Stimulated activated CD4-positive, alpha-beta T cell treated with anti-CD3 and anti-CD28 coated beads, Interleukin-12 subunit alpha, Interleukin-12 subunit beta, amount 100 ng/mL, for 4 hours (primary cell): ENCODE results near the gene TRIM72.
"Not testable (repeated sequence)": the region's sequence is repeated elsewhere in the genome, so short reads cannot be mapped to it uniquely, and the experiment has no call there.

Source experiments
- DNase-seq: peaks from one replicate; pipeline ENCODE4 v3.0.0-alpha.2; 2020

TRIM72 gene

DNA sequence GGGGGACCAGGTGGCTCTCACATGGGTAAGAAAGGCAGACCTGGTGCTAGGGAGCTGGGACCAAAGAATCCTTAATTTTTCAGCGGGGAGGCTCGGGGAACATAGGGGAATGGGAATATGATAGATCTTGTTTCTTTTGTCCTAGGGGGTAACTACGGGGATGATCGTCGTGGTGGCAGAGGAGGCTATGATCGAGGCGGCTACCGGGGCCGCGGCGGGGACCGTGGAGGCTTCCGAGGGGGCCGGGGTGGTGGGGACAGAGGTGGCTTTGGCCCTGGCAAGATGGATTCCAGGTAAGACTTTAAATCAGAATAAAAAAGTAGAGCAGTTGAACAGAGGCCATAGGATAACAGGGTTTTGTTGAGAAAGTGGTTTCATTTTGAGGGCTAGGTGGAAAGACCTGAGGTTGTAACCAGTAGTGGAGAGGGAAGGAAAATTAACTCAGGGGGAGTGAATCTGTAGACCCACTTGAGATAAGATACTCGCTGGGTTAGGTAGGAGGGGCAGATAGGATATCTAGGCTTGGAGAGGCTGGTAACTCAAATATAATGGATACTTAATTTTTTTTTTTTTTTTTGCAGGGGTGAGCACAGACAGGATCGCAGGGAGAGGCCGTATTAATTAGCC, 23.0 kb upstream of the TRIM72 start:
- no peak for DNase-seq

DNA sequence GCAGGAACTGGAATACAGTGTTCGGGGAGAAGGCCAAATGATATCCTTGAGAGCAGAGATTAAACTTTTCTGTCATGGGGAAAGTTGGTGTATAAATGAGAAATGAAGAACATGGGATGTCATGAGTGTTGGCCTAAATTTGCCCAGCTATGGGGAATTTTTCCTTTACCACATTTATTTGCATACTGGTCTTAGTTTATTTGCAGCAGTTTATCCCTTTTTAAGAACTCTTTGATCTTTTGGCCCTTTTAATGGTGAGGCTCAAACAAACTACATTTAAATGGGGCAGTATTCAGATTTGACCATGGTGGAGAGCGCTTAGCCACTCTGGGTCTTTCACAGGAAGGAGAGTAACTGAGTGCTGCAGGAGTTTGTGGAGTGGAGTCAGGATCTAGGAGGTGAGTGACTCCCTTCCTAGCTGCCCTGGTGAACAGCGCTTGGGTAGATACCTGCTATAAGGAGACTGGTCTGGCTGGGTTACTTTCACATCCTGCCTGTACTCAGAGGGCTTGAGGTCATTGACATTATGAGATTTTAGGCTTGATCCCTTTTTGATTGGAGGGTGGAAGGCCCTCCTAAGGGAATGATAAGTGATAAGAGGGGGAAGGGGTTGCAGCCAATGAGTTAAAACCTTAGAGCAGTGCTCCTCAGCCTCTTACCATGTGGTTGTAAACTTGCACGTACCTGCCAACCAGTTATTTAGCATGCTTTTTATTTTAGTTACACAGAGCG, 22.1 kb upstream of the TRIM72 start:
- DNase-seq, result no peak

DNA sequence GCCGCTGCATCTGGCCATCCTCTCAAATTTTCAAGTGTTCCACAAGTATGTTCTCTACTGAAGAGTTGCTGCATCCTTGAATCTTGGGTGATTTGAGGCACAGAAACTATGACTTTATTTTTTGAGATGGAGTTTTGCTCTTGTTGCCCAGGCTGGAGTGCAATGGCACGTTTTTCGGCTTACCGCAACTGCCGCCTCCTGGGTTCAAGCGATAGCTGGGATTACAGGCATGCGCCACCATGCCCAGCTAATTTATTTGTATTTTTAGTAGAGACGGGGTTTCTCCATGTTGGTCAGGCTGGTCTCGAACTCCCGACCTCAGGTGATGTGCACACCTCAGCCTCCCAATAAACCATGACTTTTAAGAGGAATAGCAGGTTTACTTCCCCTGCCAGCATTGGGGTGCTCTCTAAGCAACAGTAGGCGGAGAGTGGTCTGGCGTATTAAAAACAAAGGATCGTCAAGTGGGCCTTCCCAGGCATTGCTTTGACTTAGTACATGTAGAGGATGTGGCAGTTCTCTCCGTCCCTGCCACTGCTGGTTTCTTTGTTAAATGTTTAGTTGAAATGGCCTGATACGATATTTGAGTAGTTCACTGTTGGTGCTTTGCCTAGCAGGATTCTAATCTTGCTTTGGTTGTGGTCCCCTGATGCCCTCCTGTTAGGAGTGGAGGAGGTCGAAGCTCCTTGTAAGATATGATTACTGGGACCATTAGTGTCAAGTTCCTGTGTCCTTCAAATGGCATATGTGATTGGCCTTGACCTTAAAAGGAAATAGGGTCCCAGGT, 20.9 kb upstream of the TRIM72 start:
- DNase-seq, result no peak

DNA sequence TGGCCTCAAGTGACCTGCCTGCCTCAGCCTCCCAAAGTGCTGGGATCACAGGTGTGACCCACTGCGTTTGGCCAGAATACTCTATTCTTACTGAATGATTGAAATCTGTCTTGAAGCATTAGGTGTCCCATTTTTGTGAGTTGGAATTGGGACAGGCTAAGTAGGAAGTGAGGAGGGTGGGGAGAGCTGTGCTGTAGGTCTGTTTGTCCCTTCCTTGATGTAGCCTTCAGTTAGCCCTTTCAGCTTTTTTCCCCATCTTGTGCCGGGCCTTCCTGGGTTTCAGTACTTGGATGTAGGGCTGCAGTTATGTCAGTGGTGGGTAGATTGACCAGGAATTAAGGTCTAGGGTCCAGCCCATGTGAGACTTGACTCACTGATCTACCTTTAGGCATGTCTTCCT, 20.0 kb upstream of the TRIM72 start:
- DNase-seq, result no peak

DNA sequence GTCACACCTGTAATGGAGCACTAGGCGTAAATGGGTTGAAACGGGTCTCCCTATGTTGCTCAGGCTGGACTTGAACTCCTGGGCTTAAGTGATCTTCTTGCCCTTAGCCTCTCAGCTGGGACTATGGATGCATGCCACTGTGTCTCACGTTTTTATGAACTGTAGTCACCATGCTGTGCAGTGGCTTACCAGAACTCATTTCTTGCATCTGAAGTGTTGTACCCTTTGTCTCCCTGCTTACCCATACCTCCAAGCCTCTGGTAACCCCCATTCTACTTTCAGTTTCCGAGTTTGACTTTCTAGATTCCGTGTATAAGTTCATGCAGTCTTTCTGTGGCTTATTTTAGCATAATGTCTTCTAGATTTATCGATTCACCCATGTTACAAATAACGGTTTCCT, 19.0 kb upstream of the TRIM72 start:
- no peak for DNase-seq

DNA sequence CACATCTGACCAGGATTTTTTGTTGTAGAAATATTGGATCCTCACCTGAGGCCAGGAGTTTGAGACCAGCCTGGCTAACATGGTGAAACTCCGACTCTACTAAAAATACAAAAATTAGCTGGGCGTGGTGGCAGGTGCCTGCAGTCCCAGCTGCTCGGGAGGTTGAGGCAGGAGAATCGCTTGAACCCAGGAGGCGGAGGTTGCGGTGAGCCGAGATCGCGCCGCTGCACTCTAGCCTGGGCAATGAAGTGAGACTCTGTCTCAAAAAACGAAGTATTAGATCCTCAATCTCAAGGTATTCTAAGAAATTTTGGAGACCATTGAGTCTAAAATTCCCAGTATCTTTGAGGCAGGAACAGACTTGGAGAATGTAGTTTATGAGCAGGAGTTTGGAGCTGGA, 18.1 kb upstream of the TRIM72 start:
- not testable (repeated sequence) for DNase-seq

DNA sequence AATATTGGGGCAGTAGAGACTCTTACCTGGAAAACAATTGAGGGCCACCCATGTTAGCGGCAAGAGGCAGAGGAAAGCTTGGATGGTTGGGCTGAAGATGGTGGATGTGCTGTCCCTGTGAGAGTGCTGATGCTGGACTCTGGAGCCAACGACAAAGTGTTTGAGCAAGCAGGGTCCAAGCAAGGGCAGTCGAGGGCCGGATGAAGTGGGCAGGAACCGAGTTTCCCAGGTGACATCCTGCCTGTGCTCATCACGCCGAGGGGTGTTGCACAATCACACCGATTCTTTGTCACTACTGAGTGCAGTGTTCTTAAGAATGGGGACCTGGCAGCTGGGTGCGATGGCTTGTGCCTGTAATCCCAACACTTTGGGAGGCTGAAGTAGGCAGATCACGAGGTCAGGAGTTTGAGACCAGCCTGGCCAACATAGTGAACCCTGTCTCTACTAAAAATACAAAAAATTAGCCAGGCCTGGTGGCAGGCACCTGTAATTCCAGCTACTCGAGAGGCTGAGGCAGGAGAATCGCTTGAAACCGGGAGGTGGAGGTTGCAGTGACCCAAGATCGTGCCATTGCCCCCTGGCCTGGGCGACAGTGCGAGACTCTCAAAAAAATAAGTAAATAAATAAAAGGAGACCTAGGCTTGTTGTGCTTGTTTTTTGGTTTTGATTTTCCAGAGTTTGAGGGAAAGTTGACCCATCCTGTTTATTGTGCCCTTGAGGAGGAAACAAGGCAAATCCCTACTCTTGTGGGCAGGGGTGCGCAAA, 17.4 kb upstream of the TRIM72 start:
- DNase-seq, result no peak

DNA sequence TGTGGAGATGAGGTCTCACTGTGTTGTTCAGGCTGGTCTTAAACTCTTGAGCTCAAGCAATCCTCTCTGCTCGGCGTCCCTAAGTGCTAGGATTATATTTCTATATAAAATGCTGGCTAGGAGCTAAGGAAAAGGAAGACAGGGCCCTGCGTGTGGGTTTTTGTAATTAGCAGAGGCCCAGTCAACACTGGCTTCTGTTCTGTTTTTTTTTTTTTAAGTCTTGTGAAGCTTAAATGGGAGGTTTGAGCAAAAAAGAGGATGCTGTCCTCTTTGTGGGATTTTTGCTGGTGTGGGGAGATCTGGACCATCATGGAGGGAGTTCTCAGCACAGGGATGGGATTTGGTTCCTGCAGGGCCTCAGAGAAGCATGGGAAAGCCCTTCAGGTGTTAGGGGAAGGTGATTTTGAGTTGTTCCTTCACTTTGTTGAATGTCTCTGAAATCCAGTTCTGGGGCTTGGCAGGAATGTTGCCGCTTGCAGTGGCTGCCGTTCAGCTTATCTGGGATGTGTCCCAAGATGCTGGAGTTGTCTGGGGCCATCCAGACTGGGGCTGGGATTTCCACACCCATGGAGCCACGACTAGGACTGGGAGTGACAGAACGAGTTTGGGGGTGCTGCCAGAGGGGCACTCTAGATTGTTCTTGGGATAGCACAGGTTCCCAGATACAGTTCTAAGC, 15.6 kb upstream of the TRIM72 start:
- DNase-seq, result no peak

DNA sequence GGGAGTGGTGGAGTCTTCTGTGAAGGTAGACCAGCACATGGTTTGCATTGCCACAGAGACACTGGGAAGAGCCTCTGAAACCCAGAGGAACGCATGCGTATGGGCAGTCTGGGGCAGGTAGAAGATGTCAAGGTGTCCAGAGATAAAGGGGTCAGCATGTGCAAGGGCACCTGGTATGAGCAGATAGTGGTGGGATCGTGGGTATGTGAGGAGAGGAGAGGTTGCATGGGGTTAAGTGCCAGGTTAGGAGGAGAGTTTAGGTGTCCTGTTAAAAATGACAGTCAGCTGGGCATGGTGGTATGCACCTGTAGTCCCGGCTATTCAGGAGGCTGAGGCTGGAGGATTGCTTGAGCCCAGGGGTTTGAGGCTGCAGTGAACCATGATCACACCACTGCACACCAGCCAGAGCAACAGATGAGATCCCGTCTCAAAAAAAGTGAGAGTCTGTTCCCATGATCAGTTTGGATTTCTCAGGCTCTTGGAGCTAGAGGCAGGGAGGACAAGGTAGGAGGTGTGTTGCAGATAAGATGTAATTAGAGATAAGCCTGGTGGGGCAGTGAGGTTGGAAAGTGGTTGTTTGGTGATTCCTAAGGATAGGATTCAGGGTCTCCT, 14.4 kb upstream of the TRIM72 start:
- DNase-seq, result no peak

DNA sequence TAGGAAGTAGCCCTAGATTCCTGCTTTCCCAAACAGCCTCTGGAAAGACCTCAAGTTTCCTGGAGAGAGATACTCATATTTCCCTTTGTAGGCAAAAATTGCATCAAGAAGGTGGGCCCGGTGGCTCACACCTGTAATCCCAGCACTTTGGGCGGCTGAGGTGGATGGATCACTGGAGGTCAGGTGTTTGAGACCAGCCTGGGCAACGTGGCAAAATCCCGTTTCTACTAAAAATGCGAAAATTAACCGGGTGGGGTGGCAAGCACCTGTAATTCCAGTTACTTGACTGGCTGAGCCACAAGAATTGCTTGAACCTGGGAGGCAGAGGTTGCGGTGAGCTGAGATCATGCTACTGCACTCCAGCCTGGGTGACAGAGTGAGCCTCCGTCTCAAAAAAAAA, 13.8 kb upstream of the TRIM72 start:
- DNase-seq, result not testable (repeated sequence)

DNA sequence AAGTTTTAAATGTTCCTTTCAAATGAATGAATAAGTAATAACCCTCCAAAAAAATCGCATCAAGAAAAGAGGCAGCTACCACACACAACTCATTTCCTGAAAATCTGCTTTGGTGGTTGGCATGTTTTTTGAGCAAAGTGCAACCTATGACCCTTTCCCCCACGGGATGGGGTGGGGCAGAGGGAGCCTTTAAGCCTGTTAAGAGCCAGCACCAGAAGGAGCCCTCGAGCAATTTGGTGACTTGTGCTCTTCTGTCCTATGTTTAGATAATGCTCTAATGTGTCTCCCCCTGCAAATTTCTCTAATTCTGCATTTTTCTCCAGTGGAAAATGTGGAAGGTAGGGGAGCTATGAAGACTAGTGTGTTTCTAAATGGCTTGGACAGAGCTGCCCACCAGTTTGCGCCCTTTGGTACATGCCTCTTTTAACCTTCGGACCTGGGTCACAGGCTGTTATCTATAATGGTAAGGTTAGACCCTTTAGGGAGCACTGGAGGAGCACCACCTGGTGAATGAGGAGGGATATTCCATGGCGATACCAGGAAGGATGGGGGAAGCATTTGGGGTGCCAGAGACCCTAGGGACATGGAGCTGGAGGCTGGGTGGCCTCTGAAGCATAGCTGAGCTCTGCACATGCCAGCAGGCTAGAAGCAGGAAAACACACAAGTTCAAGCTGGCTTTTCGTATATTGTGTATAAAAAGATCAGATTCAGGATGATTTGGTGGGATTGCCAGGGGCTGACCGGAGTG, 12.9 kb upstream of the TRIM72 start:
- DNase-seq, result no peak

DNA sequence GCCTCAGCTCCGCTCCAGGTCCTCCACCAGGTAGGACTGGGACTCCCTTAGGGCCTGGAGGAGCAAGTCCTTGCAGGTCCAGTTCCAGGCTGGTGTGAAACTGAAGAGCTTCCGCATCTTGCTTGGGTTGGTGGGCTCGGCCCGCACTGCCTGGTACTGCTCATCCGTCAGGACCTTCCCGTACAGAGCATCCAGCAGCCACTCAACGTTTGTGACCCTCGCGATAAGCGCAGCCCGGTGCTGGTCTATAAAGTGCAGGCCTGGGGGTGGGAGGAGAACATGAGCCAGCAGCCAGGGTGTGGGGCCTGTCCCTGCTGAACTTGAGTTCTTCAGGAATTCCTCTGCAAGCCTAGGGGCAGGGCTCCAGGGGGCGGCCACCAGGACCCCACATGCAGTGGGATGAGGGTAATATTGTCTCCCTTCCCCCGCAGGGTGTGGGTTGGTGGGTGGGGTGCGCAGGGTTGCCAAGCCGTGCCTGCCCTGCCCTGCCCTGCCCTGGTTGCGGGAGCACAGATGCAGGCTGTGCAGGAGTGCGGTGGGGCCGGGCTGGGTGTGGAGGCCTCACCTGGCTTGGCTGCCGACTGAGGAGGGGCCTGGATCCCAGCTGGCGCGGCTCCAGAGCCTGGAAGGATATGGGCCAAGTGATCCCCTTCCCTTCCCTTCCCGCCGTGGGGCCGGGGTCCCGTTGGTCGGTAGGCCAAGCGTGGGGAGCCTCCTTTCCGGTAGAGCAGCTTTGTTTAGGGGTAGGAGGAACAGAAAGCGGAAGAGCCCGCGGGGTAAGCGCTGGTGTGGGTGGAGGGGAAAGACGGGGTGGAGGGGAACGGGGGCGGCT, 12.1 kb upstream of the TRIM72 start:
- no peak for DNase-seq

DNA sequence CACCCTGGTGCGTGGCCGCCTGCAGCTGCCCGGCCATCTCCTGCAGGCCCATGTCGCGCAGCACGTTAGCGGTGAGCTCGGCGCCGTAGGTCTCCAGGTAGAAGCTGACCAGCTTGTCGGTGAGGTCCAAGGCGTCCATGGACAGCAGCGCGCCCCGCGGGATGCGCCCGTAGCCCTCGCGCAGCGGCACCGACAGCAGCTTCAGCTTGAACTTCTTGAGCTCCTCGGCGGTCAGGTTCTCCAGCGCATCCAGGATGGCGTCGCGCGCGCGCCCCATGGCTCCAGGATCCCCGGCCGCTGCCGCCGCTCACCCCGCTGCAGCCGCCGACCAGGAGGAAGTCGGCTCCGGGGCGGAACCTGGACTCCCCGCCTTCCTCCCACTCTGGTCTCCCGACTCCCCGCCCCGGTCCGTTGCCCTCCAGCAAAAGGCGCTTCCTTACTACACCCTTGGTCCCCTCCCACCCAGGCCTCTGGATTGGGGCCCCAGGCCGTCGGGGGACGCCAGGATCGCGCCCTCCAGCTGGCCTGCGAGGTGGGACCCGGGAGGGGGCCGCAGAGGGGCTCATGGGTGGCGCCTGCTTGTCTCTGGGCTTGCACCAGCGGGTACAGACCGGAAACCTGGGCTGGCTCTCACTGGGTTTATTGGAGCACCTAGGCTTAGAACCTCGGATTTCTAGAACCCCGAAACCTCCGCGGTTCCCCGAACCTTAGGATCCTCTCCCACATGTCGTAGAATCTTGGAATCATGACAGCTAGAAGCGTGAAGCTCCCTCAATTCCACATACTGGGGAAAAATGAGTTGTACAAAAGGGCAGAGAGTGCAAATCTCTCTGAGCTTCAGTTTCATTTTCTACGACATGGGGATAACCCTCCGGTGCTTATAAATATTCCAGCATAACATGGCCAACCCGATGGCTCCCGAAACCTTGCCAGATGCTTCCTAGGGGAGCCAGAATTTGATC, 11.2 kb upstream of the TRIM72 start, which contains the start of gene PYCARD:
PYCARD (minus strand) TSS at position 347 of the 962 bp plus-strand sequence; CDS start at position 277, 70 bp downstream.
- DNase-seq, result no peak

DNA sequence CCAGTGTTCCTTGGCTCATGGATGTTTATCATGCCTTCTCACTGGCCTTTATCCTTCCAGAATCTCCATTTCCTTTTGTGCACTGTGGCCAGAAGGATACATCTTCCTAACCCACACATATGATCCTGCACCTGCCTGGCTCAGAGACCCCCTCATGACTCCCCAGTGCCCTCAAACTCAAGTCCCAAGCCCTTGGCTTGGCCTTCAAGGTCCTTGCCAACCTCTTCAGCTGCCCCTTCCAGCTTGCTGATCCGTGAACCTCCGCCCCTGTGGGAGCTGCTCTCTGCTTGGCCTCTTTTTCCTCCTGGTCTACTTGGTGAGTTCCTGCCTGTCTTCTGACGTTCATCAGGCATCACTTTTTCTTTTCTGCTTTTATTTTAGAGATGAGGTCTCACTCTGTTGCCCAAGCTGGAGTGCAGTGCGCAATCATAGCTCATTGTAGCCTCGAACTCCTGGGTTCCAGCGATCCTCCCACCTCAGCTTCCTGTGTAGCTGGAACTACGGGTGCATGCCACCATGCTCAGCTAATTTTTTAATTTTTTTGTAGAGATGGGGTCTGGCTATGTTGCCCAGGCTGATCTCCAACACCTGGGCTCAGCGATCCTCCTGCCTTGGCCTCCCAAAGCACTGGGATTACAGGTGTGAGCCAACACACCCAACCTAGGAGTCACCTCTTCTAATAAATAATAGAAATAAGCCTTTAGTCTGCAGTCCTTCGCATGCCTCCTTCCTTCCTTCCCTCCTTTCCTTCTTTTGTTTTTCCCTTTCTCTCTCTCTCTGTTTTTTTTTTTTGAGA, 8.8 kb upstream of the TRIM72 start:
- no peak for DNase-seq

DNA sequence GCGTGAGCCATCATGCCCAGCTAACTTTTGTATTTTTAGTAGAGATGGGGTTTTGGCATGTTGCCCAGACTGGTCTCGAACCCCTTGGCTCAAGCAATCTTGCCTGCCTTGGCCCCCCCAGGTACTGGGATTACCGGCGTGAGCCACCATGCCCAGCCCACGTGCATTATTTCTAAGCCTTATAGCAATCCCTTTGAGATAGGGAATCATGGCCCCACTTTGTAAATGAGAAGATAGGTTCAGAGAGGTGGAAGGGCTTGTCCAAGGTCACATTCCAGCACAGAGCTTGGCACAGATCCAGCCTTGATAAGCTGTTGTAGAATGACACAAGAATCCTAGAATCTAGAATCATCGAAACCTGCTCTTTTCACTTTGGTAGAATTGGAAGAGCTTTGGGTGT, 7.1 kb upstream of the TRIM72 start:
- no peak for DNase-seq

DNA sequence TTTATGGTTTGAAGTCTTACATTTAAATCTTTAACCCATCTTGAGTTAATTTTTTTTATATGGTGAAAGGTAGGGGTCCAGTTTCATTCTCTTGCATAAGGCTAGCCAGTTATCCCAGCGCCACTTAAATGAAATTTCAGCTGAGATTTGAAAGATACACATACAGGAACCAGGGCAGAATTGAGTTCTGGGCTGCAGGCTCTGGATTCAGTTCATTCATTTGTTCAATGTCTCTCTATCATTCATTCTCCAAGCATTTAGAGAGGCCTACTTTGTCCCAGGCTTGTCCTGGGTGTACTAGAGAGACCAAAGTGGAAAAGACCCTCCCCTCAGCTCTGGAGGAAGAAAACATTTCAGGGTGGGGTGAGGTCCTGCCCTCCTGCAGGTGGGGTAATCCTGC, 577 bp upstream of the TRIM72 start:
- no peak for DNase-seq

DNA sequence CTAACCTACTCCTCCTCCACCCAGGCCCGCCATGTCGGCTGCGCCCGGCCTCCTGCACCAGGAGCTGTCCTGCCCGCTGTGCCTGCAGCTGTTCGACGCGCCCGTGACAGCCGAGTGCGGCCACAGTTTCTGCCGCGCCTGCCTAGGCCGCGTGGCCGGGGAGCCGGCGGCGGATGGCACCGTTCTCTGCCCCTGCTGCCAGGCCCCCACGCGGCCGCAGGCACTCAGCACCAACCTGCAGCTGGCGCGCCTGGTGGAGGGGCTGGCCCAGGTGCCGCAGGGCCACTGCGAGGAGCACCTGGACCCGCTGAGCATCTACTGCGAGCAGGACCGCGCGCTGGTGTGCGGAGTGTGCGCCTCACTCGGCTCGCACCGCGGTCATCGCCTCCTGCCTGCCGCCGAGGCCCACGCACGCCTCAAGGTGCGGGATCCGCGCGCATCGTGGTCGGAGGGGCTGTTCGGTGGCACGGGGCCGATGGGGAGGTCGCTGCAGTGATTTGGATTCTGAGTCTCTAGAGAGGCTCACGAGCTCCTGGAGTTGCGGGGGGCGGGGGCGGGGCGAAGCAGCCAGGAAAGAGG, 878 bp downstream of the TRIM72 start:
- no peak for DNase-seq
